ENCODE results near the gene NOS3. TPM values are rescaled to one million over a fixed set of nuclear protein-coding genes. Genes with fewer than 3 reads are reported as not detected.
A peak's percentile ranks its signal among the peaks of the same experiment; 100 is the strongest.
"Not testable (repeated sequence)": the region's sequence is repeated elsewhere in the genome, so short reads cannot be mapped to it uniquely, and the experiment has no call there.

NOS3 gene
- total and polyA plus RNA-seq, 2 experiments from 2014 or later: 0.32 to 0.83 TPM

GRCh38 chr7:151025924-151026671, 35.3 kb downstream of the NOS3 start:
- Histone ChIP-seq H3K79me2 (ENCODE audit: insufficient read depth) (peaks cover 18% of the 10 kb centered on the region), H3F3A (ENCODE audit: insufficient read depth) (no peaks in the 10 kb centered on the region), H3K9me3 (ENCODE audit: low read depth) (no peaks in the 10 kb centered on the region), H3K27me3 (replicated peaks; ENCODE audit: insufficient read depth) (no peaks in the 10 kb centered on the region), H2AFZ (no peak overlapping the region), H3K4me1 (ENCODE audit: insufficient read depth) (peaks cover 10% of the 10 kb centered on the region; the same call in 1 of the 2 replicates), H3K4me2 (ENCODE audit: unreplicated experiment) (no peak overlapping the region), H3K27ac (no peak overlapping the region), H3K9ac (no peak overlapping the region), H3K4me3 (no peak overlapping the region), H3K36me3 (ENCODE audit: low read depth) (no peaks in the 10 kb centered on the region), H3K9me2 (ENCODE audit: insufficient read depth) (no peaks in the 10 kb centered on the region), H4K20me1 (ENCODE audit: insufficient read depth) (no peaks in the 10 kb centered on the region)
- TF ChIP-seq EZH2 (IDR thresholded peaks at IDR 0.05; ENCODE audit: insufficient read depth, poor library complexity, severe bottlenecking) (no peak), EZH2phosphoT487 (IDR thresholded peaks at IDR 0.05; ENCODE audit: insufficient read depth, low read depth) (no peak)
- peak; percentile 56 for DNase-seq
- WGBS, 2 experiments (ENCODE audit: low coverage in 1 of 2, low lambda C conversion rate in 2 of 2, missing lambda C conversion rate in 2 of 2): 61% methylated on average over 4 of the region's 4 CpGs
- in situ Hi-C loops (cut with MboI): no loop called here

- H4K20me1 ChIP-seq (ENCODE audit: insufficient read depth); H3K36me3 ChIP-seq (ENCODE audit: low read depth); H3K9me3 ChIP-seq (ENCODE audit: low read depth); DNase-seq; H3K4me2 ChIP-seq (ENCODE audit: unreplicated experiment); H3K27me3 ChIP-seq (replicated peaks; ENCODE audit: insufficient read depth); H3K9me2 ChIP-seq (ENCODE audit: insufficient read depth); H3K4me3 ChIP-seq; H3K27ac ChIP-seq; H3F3A ChIP-seq (ENCODE audit: insufficient read depth); in situ Hi-C loops (cut with MboI): not testable (repeated sequence)
- Histone ChIP-seq H3K9ac (peak overlapping the region; percentile 92), H2AFZ (peak overlapping the region; percentile 90), H3K4me1 (ENCODE audit: insufficient read depth) (peaks cover 10% of the 10 kb centered on the region; the same call in 1 of the 2 replicates), H3K79me2 (ENCODE audit: insufficient read depth) (peaks cover 19% of the 10 kb centered on the region)
- 39 to 41% methylated on average over 19 of the region's 19 CpGs for WGBS, 2 experiments (ENCODE audit: low coverage in 1 of 2, low lambda C conversion rate in 2 of 2, missing lambda C conversion rate in 2 of 2)
These were observed 36.2 kb downstream of the NOS3 start for GRCh38 chr7:151026771-151027727.

- H3K27me3 ChIP-seq (replicated peaks; ENCODE audit: insufficient read depth); DNase-seq; H3F3A ChIP-seq (ENCODE audit: insufficient read depth); H3K9me3 ChIP-seq (ENCODE audit: low read depth); H3K9me2 ChIP-seq (ENCODE audit: insufficient read depth); in situ Hi-C loops (cut with MboI); H4K20me1 ChIP-seq (ENCODE audit: insufficient read depth); H3K36me3 ChIP-seq (ENCODE audit: low read depth): not testable (repeated sequence)
- Histone ChIP-seq H3K27ac (peak overlapping the region; percentile 46), H3K4me1 (ENCODE audit: insufficient read depth) (peaks cover 10% of the 10 kb centered on the region; the same call in 1 of the 2 replicates), H2AFZ (peak overlapping the region; percentile 90), H3K9ac (peak overlapping the region; percentile 92), H3K4me3 (peak overlapping the region; percentile 88), H3K4me2 (ENCODE audit: unreplicated experiment) (peak overlapping the region; percentile 88), H3K79me2 (ENCODE audit: insufficient read depth) (peaks cover 26% of the 10 kb centered on the region)
- WGBS, 2 experiments (ENCODE audit: low coverage in 1 of 2, low lambda C conversion rate in 2 of 2, missing lambda C conversion rate in 2 of 2): 15 to 16% methylated on average over 16 of the region's 16 CpGs
These were observed 36.9 kb downstream of the NOS3 start for GRCh38 chr7:151027728-151028130.

- Histone ChIP-seq H3K4me1 (ENCODE audit: insufficient read depth) (peaks cover 10% of the 10 kb centered on the region; the same call in 1 of the 2 replicates), H3K9ac (peak within 1 kb of the TSS; percentile 92), H2AFZ (peak within 1 kb of the TSS; percentile 90), H4K20me1 (ENCODE audit: insufficient read depth) (no peaks in the 10 kb centered on the region), H3K36me3 (ENCODE audit: low read depth) (no peaks in the 10 kb centered on the region), H3K9me3 (ENCODE audit: low read depth) (no peaks in the 10 kb centered on the region), H3K27me3 (replicated peaks; ENCODE audit: insufficient read depth) (no peaks in the 10 kb centered on the region), H3K4me3 (peak within 1 kb of the TSS; percentile 88), H3K4me2 (ENCODE audit: unreplicated experiment) (peak within 1 kb of the TSS; percentile 88), H3K27ac (peak within 1 kb of the TSS; percentile 90), H3F3A (ENCODE audit: insufficient read depth) (no peaks in the 10 kb centered on the region), H3K79me2 (ENCODE audit: insufficient read depth) (peaks cover 26% of the 10 kb centered on the region), H3K9me2 (ENCODE audit: insufficient read depth) (no peaks in the 10 kb centered on the region)
- TF ChIP-seq EZH2phosphoT487 (IDR thresholded peaks at IDR 0.05; ENCODE audit: insufficient read depth, low read depth) (no peak), EZH2 (IDR thresholded peaks at IDR 0.05; ENCODE audit: insufficient read depth, poor library complexity, severe bottlenecking) (no peak)
- peak; percentile 98 for DNase-seq
- in situ Hi-C loops (cut with MboI): no loop called here
- WGBS, 2 experiments (ENCODE audit: low coverage in 1 of 2, low lambda C conversion rate in 2 of 2, missing lambda C conversion rate in 2 of 2): 1% methylated on average over 51 to 53 of the region's 53 CpGs
These were observed 37.5 kb downstream of the NOS3 start, which contains the start of gene ABCB8 for GRCh38 chr7:151028131-151028947. TSS of gene ABCB8 (plus strand) at chr7:151028450. CDS start at chr7:151028516, 66 bp downstream.

All from GM23248 (cell line).